Heart left ventricle (tissue), 16 donors: ENCODE data around the gene RPLP2. TPM values are rescaled to one million over a fixed set of nuclear protein-coding genes. Genes with fewer than 3 reads are reported as not detected.

Experiments
- ATAC-seq, 4 donors: fragments of 200-7000 bp; cut with Tn5 transposase; one replicate each; pipeline ENCODE4 v1.9.1; 2020 to 2022; ENCODE audit warnings: moderate library complexity in 4 of 4, mild to moderate bottlenecking in 3 of 4, moderate number of reproducible peaks in 1 of 4
- DNase-seq, 5 donors: peaks; one replicate each; pipeline ENCODE4 v3.0.0-alpha.2; 2020
- H3K27ac ChIP-seq, 12 donors: fragments of 200-600 bp; sonication (generic) in 4 of 12; one replicate each; pipeline versions ENCODE4 v1.5.0 to v1.8.0; 2016 to 2022; ENCODE audit warnings: mild to moderate bottlenecking in 2 of 12
- H3K27me3 ChIP-seq, 9 donors: fragments of 200-600 bp; sonication (generic) in 2 of 9; one replicate each; pipeline versions ENCODE4 v1.5.1 to v1.8.0; 2016 to 2022; ENCODE audit warnings: mild to moderate bottlenecking in 3 of 9
- H3K36me3 ChIP-seq, 9 donors: fragments of 200-600 bp; sonication (generic) in 2 of 9; one replicate each; pipeline versions ENCODE4 v1.5.0 to v1.8.0; 2018 to 2022; ENCODE audit warnings: mild to moderate bottlenecking in 2 of 9
- H3K4me1 ChIP-seq, 12 donors: fragments of 200-600 bp; sonication (generic) in 4 of 12; one replicate each; pipeline versions ENCODE4 v1.5.0 to v1.8.0; 2016 to 2022; ENCODE audit warnings: mild to moderate bottlenecking in 3 of 12
- H3K4me3 ChIP-seq, 12 donors: fragments of 200-600 bp; sonication (generic) in 4 of 12; one replicate each; pipeline versions ENCODE4 v1.5.0 to v1.8.0; 2017 to 2022; ENCODE audit warnings: mild to moderate bottlenecking in 9 of 12, moderate library complexity in 4 of 12
- H3K9me3 ChIP-seq, 12 donors: fragments of 200-600 bp; sonication (generic) in 4 of 12; one replicate each; pipeline versions ENCODE4 v1.5.0 to v1.8.0; 2016 to 2022; ENCODE audit warnings: mild to moderate bottlenecking in 1 of 12
- POLR2A ChIP-seq, 2 donors: fragments of 450-650 bp; IDR thresholded peaks; one replicate each; pipeline ENCODE4 v1.6.1; 2017; ENCODE audit warnings: antibody characterized with exemption in 2 of 2, mild to moderate bottlenecking in 2 of 2, moderate library complexity in 2 of 2
- WGBS, 4 donors: extraction: QIAGEN DNeasy Blood & Tissue Kit in 2 of 4; methylation state at CpG; one replicate each; pipeline versions ENCODE4 v1.1.5 to v1.1.7; 2013 to 2018; 5-methylcytosine and 5-hydroxymethylcytosine counted together
- intact Hi-C, 10 donors: fragments of 100-400 bp; cut with DNase I; formaldehyde crosslinking; loops; one replicate each; pipeline versions ENCODE4 v1.11.1 to v1.14.2; 2022
- polyA plus RNA-seq, 2 donors: library from polyadenylated mRNA; stranded (reverse); fragments of 200-250 nt; gene quantifications; one replicate each; pipeline ENCODE4 v1.2.3, GENCODE V29; 2013
- total RNA-seq, 9 donors: library from RNA; depleted of rRNA in 2 of 9; stranded (reverse); fragments of >200 nt in 2 of 9; fragmentation: NEBNext Ultra II Directional in 3 of 9; extraction: Animal tissue kit (Norgen Biotek cat#: 25700) in 3 of 9; gene quantifications; one replicate each; pipeline versions ENCODE4 v1.1.0 to v1.2.4, GENCODE V29; 2016 to 2023
- TF ChIP-seq, protein P1 (sequence below), 12 donors: fragments of 200-600 bp; sonication (generic) in 4 of 12; IDR thresholded peaks; one replicate each; pipeline versions ENCODE4 v1.5.0 to v1.8.0; 2018 to 2022; ENCODE audit warnings: antibody characterized with exemption in 12 of 12, mild to moderate bottlenecking in 5 of 12
- donor health status: ischemic (EF 13 %, LVEDD 7.1; RV severe dilation, severe dysfunction).
- donor health status: healthy with polysubstance abuse.
- donor health status: DM: no; HTN: yes; CAD: no.
- donor health status: DM: no; HTN: no; CAD: no.
- donor health status: ischemic (EF 25% LVEDD 6.9; RV normal size, moderate dysfunction).
- donor health status: ischemic (EF 25% LVEDD 5.7; RV mildly dilated, moderate dysfunction).
- donor health status: healthy.
- donor health status: DM: yes; HTN: yes; CAD: no.
- donor health status: ischemic (EF 35%, LVEDD 5.7; RV mildly dilated, moderate dysfunction).
- donor health status: nonischemic (EF 11% LVEDD 7.7; RV severe dilation, severe dysfunction).
- donor health status: DM: yes; HTN: yes; CAD: no.
- donor health status: PGD.
- donor health status: ischemic (EF 29% LVEDD 5.4; RV normal size, mild dysfunction).
- donor health status: nonischemic (EF 23%, LVEDD 6.1; RV moderate dilation, normal function).

RPLP2 gene
- total and polyA plus RNA-seq, 11 donors, result 236 to 1,652 (median 969) TPM

DNA sequence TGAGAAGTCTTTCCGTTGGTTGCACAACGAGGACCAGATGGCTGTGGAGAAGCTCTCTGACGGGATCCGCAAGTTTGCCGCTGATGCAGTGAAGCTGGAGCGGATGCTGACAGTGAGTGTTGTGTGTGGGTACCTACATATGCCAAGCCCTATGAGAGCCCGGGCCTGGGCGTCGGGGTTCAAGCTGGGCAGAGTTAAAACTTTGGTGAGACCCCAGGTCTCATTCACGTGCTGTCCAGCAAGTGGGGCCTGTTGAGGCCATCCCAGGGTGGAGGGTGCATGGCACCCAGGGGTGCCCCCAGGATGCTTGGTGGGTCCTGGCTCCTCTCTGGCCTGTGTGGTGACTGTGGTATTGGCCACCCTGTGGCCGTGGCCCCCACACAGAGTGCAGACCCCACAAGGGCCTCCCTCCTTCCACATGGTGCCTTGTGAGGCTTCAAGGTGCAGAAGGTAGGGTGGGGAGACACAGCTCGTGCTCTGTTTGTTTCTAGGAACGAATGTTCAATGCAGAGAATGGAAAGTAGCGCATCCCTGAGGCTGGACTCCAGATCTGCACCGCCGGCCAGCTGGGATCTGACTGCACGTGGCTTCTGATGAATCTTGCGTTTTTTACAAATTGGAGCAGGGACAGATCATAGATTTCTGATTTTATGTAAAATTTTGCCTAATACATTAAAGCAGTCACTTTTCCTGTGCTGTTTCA, 45.3 kb upstream of the RPLP2 start:
- TF ChIP-seq, protein P1, sequence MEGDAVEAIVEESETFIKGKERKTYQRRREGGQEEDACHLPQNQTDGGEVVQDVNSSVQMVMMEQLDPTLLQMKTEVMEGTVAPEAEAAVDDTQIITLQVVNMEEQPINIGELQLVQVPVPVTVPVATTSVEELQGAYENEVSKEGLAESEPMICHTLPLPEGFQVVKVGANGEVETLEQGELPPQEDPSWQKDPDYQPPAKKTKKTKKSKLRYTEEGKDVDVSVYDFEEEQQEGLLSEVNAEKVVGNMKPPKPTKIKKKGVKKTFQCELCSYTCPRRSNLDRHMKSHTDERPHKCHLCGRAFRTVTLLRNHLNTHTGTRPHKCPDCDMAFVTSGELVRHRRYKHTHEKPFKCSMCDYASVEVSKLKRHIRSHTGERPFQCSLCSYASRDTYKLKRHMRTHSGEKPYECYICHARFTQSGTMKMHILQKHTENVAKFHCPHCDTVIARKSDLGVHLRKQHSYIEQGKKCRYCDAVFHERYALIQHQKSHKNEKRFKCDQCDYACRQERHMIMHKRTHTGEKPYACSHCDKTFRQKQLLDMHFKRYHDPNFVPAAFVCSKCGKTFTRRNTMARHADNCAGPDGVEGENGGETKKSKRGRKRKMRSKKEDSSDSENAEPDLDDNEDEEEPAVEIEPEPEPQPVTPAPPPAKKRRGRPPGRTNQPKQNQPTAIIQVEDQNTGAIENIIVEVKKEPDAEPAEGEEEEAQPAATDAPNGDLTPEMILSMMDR (IDR thresholded peaks at IDR 0.05), result no peak
- TF ChIP-seq POLR2A (IDR thresholded peaks at IDR 0.05), result no peak
- no peak overlapping the region for H3K27ac ChIP-seq
- H3K36me3 ChIP-seq, result peaks cover 0 to 93% (median 74%) of the 10 kb centered on the region in 9 donors
- ATAC-seq (peak in 3 of 4 donors; percentile 5 to 27 (median 13)), DNase-seq (no peak)
- intact Hi-C loops, result no loop called here
- H3K4me1 ChIP-seq, result no peaks in the 10 kb centered on the region
- H3K4me3 ChIP-seq, result no peak overlapping the region
- 86 to 87% (median 86%) methylated on average over 14 to 18 of the region's 18 CpGs for whole genome bisulfite sequencing, 4 donors
- H3K9me3 ChIP-seq, result no peaks in the 10 kb centered on the region
- no peaks in the 10 kb centered on the region for H3K27me3 ChIP-seq

DNA sequence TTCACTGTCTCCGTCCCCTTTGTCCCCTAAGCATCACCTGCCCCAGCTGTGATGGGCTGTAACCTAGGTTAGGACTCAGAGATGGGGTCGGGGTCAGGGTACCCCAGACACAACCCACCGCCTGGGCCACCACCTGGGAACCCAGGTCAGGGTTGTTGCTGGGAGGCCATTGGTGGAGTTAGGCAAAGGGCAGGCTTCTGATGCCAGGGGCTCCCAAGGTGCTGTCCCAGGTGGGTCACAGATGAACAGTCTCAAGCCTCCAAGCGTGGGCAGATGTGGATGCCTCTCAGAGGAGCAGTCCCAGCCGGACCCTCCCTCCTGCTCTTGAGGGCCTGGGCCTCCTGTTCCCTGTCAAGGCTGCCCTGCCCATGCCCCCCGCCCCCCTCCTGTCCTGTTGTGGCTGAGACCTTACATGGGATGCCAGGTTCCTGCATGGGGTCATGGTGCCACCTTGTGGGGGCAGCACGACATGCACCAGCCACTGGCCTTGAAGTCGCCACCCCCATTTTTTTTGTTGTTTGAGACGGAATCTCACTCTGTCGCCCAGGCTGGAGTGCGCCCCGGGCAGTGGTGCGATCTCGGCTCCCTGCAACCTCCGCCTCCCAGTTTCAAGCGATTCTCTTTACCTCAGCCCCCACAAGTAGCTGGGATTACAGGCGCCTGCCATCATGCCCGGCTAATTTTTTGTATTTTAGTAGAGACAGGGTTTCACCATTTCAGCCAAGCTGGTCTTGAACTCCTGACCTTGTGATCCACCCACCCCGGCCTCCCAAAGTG, 44.6 kb upstream of the RPLP2 start:
- peak in 3 of 4 donors; percentile 57 to 74 (median 69) for ATAC-seq
- whole genome bisulfite sequencing, 4 donors, result 72 to 81% (median 74%) methylated on average over 15 to 19 of the region's 19 CpGs
- Histone ChIP-seq H3K27me3 (no peaks in the 10 kb centered on the region), H3K9me3 (no peaks in the 10 kb centered on the region), H3K4me3 (no peak overlapping the region), H3K27ac (no peak overlapping the region), H3K36me3 (peaks cover 0 to 93% (median 73%) of the 10 kb centered on the region in 9 donors), H3K4me1 (no peaks in the 10 kb centered on the region)
- intact Hi-C loops, result no loop called here
- DNase-seq, result peak in 2 of 5 donors; percentile 62 to 69
- TF ChIP-seq, protein P1 (IDR thresholded peaks at IDR 0.05), result peak; percentile 41 to 60 (median 48)
- no peak for TF ChIP-seq POLR2A (IDR thresholded peaks at IDR 0.05)

GRCh38 chr11:765802-766091, 44.0 kb upstream of the RPLP2 start:
- no peak overlapping the region for H3K4me3 ChIP-seq
- no peak for DNase-seq
- intact Hi-C loops, result no loop called here
- no peaks in the 10 kb centered on the region for H3K9me3 ChIP-seq
- peaks cover 0 to 93% (median 73%) of the 10 kb centered on the region in 9 donors for H3K36me3 ChIP-seq
- H3K27me3 ChIP-seq, result no peaks in the 10 kb centered on the region
- no peak for ATAC-seq
- TF ChIP-seq, protein P1 (IDR thresholded peaks at IDR 0.05), result no peak
- no peak for TF ChIP-seq POLR2A (IDR thresholded peaks at IDR 0.05)
- 97 to 100% (median 98%) methylated on average over 8 of the region's 8 CpGs for WGBS, 4 donors
- no peaks in the 10 kb centered on the region for H3K4me1 ChIP-seq
- H3K27ac ChIP-seq, result no peak overlapping the region

DNA sequence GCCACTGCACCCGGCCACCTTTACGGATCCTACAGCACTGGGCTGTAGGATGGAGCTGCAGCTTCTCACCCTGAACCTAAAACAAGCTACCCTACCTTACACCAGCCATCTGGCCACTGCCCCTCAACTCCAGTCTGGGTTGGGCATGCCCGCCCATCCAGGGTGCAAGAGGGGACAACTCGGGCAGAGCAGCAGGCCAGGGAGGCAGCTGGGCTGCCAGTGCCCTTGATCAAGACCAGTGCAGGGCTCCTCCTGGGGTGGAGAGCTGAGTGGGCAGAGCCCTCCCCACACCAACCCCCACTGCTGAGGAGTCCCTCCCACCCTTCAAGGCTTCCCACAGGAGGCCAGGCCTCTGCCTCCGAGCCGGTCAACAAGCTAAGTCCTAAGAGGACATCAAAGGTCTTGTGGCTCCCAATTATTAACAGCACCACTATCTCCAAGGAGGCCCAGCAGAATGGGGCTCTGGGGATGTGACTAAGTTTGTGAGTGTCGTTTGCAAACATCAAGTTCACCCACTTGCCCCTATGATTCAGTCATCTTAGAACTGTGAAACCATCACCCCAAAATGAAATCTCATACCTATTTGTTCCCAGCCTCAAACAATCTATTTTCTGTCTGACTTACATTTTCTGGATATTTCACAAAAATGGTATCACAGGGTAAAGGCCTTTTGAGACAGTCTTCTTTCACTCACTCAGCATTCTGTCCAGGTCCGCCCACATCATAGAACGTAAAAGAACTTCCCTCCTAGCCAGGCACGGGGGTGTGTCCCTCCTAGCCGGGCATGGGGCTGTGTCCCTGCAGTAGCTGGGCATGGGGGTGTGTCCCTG, 43.4 kb upstream of the RPLP2 start:
- DNase-seq, result no peak
- WGBS, 4 donors, result 75 to 84% (median 80%) methylated on average over 10 to 11 of the region's 11 CpGs
- Histone ChIP-seq H3K4me3 (no peak overlapping the region), H3K27me3 (no peaks in the 10 kb centered on the region), H3K27ac (no peak overlapping the region), H3K9me3 (no peaks in the 10 kb centered on the region), H3K4me1 (no peaks in the 10 kb centered on the region), H3K36me3 (peaks cover 0 to 93% (median 73%) of the 10 kb centered on the region in 9 donors)
- intact Hi-C loops, result no loop called here
- no peak for TF ChIP-seq POLR2A (IDR thresholded peaks at IDR 0.05)
- TF ChIP-seq, protein P1 (IDR thresholded peaks at IDR 0.05), result no peak
- no peak for ATAC-seq
